ENCODE measurements around the gene VAPA. TPM values are rescaled to one million over a fixed set of nuclear protein-coding genes. Genes with fewer than 3 reads are reported as not detected.

Gene VAPA
- total RNA-seq, 2 experiments from 2014 or later = 156 to 220 TPM

DNA sequence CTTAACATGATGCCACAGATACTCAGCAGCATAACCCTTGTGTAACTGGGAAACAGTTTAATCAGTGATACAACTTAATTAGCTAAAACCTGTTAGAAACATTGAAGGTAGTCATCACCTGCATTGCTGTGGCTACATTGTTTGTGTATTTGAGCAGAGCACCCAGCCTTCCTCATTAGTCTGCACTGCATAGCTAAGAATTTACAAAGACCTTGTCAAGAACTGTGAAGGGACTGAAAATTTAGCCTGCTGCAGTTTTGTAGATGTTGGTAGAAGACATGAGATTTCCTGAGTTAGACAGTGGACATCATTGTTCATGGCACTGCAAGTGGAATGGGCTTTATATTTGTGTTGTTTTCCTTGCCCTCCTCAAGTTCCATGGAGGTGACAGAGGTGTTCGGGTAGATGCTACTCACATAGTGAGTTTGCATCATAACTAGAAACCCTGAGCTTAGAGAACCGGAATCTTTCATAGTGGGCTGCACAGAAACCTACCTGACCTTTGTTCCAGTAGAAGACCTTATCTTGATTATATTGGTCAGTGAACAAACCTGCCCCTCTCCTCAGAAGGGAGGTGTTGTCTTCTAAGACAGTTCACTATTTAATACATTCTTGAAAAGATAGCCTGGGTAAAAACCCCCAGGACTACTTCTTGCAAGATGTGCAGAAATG, 12.5 kb downstream of the VAPA start:
- ATAC-seq = peak; percentile 31
- CTCF ChIA-PET = interaction anchor here (1.1 to 1.5 kb wide), 2 partner anchors 13 to 49 kb away, joined by 3 read pairs; partner anchors contain the start of gene VAPA
- intact Hi-C loops (cut with DNase I, micrococcal nuclease) = no loop called here
- H3K27me3 Mint-ChIP-seq = no peaks in the 10 kb centered on the region
- no peak overlapping the region for H3K4me3 Mint-ChIP-seq
- DNase-seq = no peak
- H3K4me1 Mint-ChIP-seq = peaks cover 78% of the 10 kb centered on the region
- no peak overlapping the region for H3K27ac Mint-ChIP-seq
- no peaks in the 10 kb centered on the region for H3K9me3 Mint-ChIP-seq (ENCODE audit: low read depth)
- POLR2A ChIA-PET = interaction anchor here (2.5 kb wide), 1 partner anchor 12 kb away, joined by 15 read pairs; the partner anchor contains the start of gene VAPA
- no peaks in the 10 kb centered on the region for H3K36me3 Mint-ChIP-seq (ENCODE audit: low read depth)

DNA sequence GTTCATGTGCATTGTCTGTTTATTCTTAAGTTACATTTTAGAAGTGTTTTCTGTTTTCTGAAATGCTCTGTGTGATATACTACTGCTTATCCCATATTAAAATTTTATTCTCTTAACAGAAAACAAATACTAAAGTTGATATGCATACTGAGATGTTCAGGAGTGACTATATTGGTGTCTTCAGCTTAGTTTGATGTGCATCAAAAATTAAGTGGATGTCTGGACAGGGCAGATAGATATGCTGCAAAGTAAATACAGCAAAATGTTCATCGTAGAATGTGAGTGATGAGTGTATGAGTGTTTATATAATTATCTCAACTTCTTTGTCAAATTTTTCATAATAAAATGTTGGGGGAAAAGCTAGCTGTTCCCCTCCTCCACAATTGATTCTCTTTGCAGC, 13.2 kb downstream of the VAPA start:
- ChIA-PET CTCF (interaction anchor here (0.9 to 1.5 kb wide), 4 partner anchors 9 to 50 kb away, joined by 3 to 4 read pairs (median 3); partner anchors contain the start of gene VAPA), POLR2A (interaction anchor here (2.5 kb wide), 1 partner anchor 13 kb away, joined by 15 read pairs; the partner anchor contains the start of gene VAPA)
- no peak for ATAC-seq
- Mint-ChIP-seq H3K27me3 (no peaks in the 10 kb centered on the region), H3K36me3 (ENCODE audit: low read depth) (peaks cover 2% of the 10 kb centered on the region), H3K27ac (peak overlapping the region; percentile 37), H3K4me1 (peaks cover 79% of the 10 kb centered on the region), H3K9me3 (ENCODE audit: low read depth) (no peaks in the 10 kb centered on the region), H3K4me3 (no peak overlapping the region)
- DNase-seq = no peak
- intact Hi-C loops (cut with DNase I, micrococcal nuclease) = loop anchor here in 1 of 2 experiments (1.0 kb wide), 1 partner anchor 11 kb away; no protein-coding TSS in a partner anchor

DNA sequence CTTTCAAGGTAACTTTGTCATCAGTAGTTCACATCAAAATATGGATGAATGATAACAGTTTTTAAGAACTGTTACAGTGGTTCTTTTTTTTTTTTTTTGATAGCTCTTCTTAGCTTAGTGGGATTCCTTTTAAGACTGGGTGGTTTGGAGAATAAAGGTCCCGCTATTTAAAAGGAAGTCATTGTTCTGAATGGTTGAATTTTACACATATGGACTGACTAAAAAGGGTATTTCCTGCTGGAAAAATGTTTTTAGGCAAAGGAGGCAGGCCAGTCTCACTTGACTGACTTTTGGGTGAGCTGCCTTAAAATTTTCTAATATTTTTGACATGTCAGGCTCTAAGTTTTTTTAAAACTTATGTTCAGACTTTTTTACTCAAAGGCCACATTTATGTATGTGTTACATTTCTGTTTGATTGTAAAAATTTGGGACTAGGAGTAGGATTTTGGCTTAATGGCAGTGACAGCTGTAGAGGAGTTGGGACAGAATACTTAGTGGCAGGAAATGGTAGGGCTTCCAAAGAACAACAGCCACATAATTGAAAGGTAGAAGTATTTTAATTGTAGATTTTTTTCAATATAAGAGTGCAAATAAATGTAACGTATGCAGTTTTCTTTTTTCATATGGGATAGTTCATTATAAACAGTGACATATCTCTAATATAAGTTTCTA, 13.7 kb downstream of the VAPA start:
- Mint-ChIP-seq H3K27ac (peak overlapping the region; percentile 47), H3K4me1 (peaks cover 76% of the 10 kb centered on the region), H3K36me3 (ENCODE audit: low read depth) (peaks cover 5% of the 10 kb centered on the region), H3K4me3 (no peak overlapping the region), H3K9me3 (ENCODE audit: low read depth) (no peaks in the 10 kb centered on the region), H3K27me3 (no peaks in the 10 kb centered on the region)
- ChIA-PET CTCF (interaction anchor here (0.9 to 1.2 kb wide), 3 partner anchors 8 to 50 kb away, joined by 3 to 4 read pairs (median 3); no protein-coding TSS in a partner anchor), POLR2A (interaction anchor here (0.7 to 2.5 kb wide), 2 partner anchors 13 to 18 kb away, joined by 4 to 15 read pairs; partner anchors contain the start of gene VAPA)
- ATAC-seq (no peak), DNase-seq (no peak)
- intact Hi-C loops (cut with DNase I, micrococcal nuclease) = loop anchor here in 1 of 2 experiments (1.0 kb wide), 1 partner anchor 11 kb away; no protein-coding TSS in a partner anchor

DNA sequence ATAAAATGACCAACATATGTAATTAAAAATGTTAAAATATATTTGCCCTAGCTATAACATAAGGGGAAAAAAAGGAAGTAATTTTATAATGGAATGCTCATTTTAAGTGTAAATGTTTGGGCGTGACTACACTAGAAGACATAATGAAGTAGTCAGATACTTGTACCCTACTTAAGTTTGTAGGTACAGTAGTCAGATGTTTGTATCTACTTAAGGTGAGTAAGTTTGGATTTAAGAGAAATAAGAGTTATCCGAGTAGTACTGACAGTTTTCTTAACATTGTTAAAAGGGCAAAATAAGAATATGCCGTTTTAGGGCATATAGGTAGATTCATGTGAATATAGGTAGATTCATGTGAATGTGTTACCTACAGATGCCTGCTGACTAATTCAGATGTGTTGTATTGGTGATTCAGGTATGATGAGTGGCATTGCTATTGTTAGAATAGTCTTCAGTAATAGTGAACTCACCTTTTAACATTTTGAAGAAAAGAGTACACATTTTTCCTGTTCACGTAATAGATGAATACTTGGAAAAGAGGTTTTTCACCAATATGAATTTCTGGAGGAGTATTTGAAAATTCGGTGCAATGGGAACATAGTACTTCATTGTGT, 14.9 kb downstream of the VAPA start:
- Mint-ChIP-seq H3K27ac (no peak overlapping the region), H3K27me3 (no peaks in the 10 kb centered on the region), H3K36me3 (ENCODE audit: low read depth) (peaks cover 11% of the 10 kb centered on the region), H3K9me3 (ENCODE audit: low read depth) (no peaks in the 10 kb centered on the region), H3K4me1 (peaks cover 71% of the 10 kb centered on the region), H3K4me3 (no peak overlapping the region)
- no peak for ATAC-seq
- no peak for DNase-seq
- ChIA-PET POLR2A (no interaction called here), CTCF (interaction anchor here (1.1 kb wide), 1 partner anchor 14 kb away, joined by 4 read pairs; no protein-coding TSS in a partner anchor)
- intact Hi-C loops (cut with DNase I, micrococcal nuclease) = no loop called here

DNA sequence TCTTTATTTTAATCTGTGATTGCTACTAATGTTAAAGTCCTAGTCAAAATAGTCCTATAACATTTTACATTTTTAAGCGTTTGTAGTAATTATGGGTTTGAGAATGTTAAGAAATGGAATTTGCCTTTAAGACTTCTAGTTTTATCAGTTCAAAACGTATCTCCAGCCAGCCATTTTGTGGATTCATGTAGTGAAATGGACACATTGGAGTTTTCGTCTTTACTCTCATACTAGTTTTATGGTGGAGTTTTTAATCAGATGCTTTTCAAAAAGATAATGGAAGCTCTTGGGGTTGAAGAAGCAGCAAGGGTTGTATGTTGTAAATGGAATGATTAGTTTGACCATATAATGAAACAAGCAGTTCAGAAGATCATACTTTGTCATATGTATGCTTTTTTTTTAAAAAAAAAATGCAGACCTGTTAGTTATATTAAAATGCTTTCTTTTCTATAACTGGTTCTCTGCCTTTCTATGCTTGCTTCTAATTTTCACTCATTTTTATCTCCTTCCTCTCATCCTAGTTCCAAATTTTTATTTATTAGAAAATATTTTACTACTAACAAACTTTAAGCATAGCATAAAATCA, 16.6 kb downstream of the VAPA start:
- ATAC-seq = no peak
- ChIA-PET CTCF (interaction anchor here (0.6 kb wide), 2 partner anchors 244 to 874 kb away, joined by 3 read pairs; no protein-coding TSS in a partner anchor), POLR2A (no interaction called here)
- Mint-ChIP-seq H3K9me3 (ENCODE audit: low read depth) (no peaks in the 10 kb centered on the region), H3K4me1 (peaks cover 57% of the 10 kb centered on the region), H3K27me3 (no peaks in the 10 kb centered on the region), H3K4me3 (no peak overlapping the region), H3K27ac (no peak overlapping the region), H3K36me3 (ENCODE audit: low read depth) (peaks cover 12% of the 10 kb centered on the region)
- intact Hi-C loops (cut with DNase I, micrococcal nuclease) = no loop called here
- no peak for DNase-seq

DNA sequence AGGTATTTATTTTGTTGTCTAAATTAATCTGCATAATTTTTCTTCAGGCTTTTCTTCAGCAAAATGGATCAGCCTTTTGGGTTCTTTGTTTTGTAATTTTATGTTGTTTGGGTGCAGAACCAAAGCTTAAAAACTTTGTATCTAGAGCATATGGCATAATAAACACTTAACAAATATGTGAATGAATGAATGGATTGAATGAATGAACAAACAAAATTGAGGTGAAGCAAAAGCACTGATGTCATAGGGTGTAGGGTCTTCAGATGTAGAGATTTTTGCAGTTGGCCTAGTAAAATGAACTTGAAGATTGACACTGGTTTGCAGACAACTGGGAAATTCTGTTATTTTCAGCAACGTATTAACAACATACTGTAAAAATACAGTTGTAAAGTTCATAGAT, 17.3 kb downstream of the VAPA start:
- ChIA-PET POLR2A (no interaction called here), CTCF (no interaction called here)
- Mint-ChIP-seq H3K36me3 (ENCODE audit: low read depth) (peaks cover 12% of the 10 kb centered on the region), H3K4me3 (no peak overlapping the region), H3K4me1 (peaks cover 50% of the 10 kb centered on the region), H3K9me3 (ENCODE audit: low read depth) (no peaks in the 10 kb centered on the region), H3K27ac (no peak overlapping the region), H3K27me3 (no peaks in the 10 kb centered on the region)
- intact Hi-C loops (cut with DNase I, micrococcal nuclease) = no loop called here
- no peak for ATAC-seq
- DNase-seq = no peak

DNA sequence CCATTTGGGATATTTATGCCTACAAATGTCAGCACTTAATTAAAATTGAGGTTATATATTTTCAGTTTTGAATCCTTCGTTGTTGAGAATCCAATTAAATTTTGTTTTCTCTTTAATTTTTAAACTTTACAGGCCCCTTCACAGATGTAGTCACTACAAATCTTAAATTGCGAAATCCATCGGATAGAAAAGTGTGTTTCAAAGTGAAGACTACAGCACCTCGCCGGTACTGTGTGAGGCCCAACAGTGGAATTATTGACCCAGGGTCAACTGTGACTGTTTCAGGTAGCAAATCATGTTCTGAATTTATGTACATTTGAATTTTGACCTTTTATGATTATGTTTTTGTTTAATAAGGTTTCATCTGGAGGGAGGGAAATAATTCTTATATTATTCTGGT, 17.9 kb downstream of the VAPA start:
- ATAC-seq = no peak
- H3K27me3 Mint-ChIP-seq = no peaks in the 10 kb centered on the region
- H3K36me3 Mint-ChIP-seq (ENCODE audit: low read depth) = peaks cover 15% of the 10 kb centered on the region
- no peak overlapping the region for H3K27ac Mint-ChIP-seq
- no peak for DNase-seq
- CTCF ChIA-PET = interaction anchor here (0.6 kb wide), 1 partner anchor 1311 kb away, joined by 3 read pairs; no protein-coding TSS in a partner anchor
- no peak overlapping the region for H3K4me3 Mint-ChIP-seq
- no peaks in the 10 kb centered on the region for H3K9me3 Mint-ChIP-seq (ENCODE audit: low read depth)
- peaks cover 44% of the 10 kb centered on the region for H3K4me1 Mint-ChIP-seq
- POLR2A ChIA-PET = no interaction called here
- intact Hi-C loops (cut with DNase I, micrococcal nuclease) = no loop called here

DNA sequence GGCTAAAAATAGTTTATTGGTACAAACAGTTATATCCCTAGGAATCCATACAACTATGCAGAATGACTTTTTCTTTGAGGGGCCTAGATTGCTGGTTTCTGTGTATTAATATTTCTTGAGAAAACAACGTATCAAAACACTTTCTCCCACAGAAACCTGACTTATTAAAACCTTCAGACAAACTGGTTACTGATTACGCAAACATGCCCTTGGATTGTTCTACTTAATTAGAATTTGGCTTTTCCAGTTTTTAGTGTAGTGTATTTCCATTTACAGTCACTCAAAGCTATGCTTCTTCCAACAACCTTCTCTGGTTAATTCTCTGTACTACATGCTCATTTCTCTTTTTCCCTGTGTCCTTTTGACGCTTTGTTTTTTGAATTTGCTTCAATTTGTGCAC, 20.0 kb downstream of the VAPA start:
- CTCF ChIA-PET = interaction anchor here (1.2 kb wide), 1 partner anchor 18 kb away, joined by 6 read pairs; no protein-coding TSS in a partner anchor
- peaks cover 22% of the 10 kb centered on the region for H3K36me3 Mint-ChIP-seq (ENCODE audit: low read depth)
- ATAC-seq = no peak
- intact Hi-C loops (cut with DNase I, micrococcal nuclease) = no loop called here
- no peak overlapping the region for H3K4me3 Mint-ChIP-seq
- H3K27ac Mint-ChIP-seq = no peak overlapping the region
- H3K9me3 Mint-ChIP-seq (ENCODE audit: low read depth) = no peaks in the 10 kb centered on the region
- H3K27me3 Mint-ChIP-seq = no peaks in the 10 kb centered on the region
- POLR2A ChIA-PET = no interaction called here
- peaks cover 26% of the 10 kb centered on the region for H3K4me1 Mint-ChIP-seq
- no peak for DNase-seq

DNA sequence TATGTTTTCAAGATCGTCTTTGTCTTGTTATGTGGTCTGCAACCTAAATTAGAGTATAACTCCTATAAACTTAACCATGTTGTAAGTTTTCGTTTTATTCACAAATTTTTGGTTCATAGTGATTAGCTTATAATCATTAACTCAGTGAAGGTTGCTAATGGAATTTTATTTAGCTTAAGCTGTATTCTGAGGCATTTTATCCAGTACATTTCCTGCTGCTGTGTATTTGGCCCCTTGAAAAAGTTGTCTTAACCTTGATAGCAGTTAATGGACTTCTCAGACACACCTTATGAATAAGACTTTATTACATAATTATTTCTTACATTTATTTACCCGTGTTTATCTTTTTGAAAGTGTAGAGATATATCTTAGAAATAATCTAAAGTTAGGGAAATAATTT, 20.5 kb downstream of the VAPA start:
- H3K9me3 Mint-ChIP-seq (ENCODE audit: low read depth) = no peaks in the 10 kb centered on the region

DNA sequence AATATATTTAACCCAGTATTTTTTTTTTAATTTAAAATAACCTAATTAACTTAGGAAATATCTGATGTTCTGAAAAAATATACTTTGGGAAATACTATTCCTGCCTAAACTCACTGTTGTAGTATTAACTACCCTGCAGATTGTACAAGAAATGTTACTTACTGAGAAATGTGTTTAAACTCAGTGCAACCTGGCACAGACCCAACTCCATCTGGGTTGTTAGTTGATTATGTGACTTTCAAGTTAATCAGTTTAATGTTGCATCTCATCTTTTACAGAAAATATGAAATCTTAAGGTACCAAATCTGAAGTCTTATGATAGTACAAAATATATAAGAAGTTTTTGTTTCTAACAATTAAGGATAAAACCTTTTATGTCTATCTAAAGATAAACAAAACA, 27.3 kb downstream of the VAPA start:
- intact Hi-C loops (cut with DNase I, micrococcal nuclease) = no loop called here
- no peak overlapping the region for H3K4me3 Mint-ChIP-seq
- H3K27ac Mint-ChIP-seq = no peak overlapping the region
- CTCF ChIA-PET = interaction anchor here (0.6 kb wide), 1 partner anchor 19 kb away, joined by 3 read pairs; no protein-coding TSS in a partner anchor
- H3K36me3 Mint-ChIP-seq (ENCODE audit: low read depth) = peaks cover 40% of the 10 kb centered on the region
- ATAC-seq (no peak), DNase-seq (no peak)
- no peaks in the 10 kb centered on the region for H3K4me1 Mint-ChIP-seq
- POLR2A ChIA-PET = no interaction called here
- H3K27me3 Mint-ChIP-seq = no peaks in the 10 kb centered on the region
- no peaks in the 10 kb centered on the region for H3K9me3 Mint-ChIP-seq (ENCODE audit: low read depth)

More for the DNA sequence above, 20.5 kb downstream of the VAPA start:
- Mint-ChIP-seq H3K27me3 (no peaks in the 10 kb centered on the region), H3K4me3 (no peak overlapping the region), H3K4me1 (peaks cover 22% of the 10 kb centered on the region), H3K27ac (no peak overlapping the region), H3K36me3 (ENCODE audit: low read depth) (peaks cover 22% of the 10 kb centered on the region)
- DNase-seq (no peak), ATAC-seq (no peak)
- intact Hi-C loops (cut with DNase I, micrococcal nuclease) = no loop called here
- ChIA-PET CTCF (interaction anchor here (0.8 to 1.2 kb wide), 2 partner anchors 17 to 359 kb away, joined by 3 to 6 read pairs; no protein-coding TSS in a partner anchor), POLR2A (no interaction called here)

DNA sequence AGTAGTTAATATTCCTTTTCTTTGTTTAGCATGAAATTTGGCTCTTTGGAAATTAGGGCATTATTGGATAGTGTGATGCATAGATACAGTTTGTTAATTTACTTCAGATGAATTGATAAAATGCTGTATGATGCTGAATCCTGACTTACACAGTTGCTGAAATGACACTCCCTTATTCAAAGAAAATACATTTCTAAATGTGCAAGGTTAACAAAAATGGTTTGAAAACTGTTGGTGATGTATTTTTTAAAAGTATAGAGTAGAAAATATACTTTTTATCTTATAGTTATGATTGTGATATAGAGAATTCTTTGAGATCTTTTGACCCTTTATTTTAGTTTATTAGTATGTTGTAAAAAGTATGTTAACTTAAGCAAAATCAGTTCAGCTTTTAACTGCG, 27.8 kb downstream of the VAPA start:
- POLR2A ChIA-PET = no interaction called here
- no peaks in the 10 kb centered on the region for H3K4me1 Mint-ChIP-seq
- H3K4me3 Mint-ChIP-seq = no peak overlapping the region
- intact Hi-C loops (cut with DNase I, micrococcal nuclease) = no loop called here
- H3K9me3 Mint-ChIP-seq (ENCODE audit: low read depth) = no peaks in the 10 kb centered on the region
- H3K27ac Mint-ChIP-seq = no peak overlapping the region
- DNase-seq = no peak
- CTCF ChIA-PET = no interaction called here
- no peaks in the 10 kb centered on the region for H3K27me3 Mint-ChIP-seq
- ATAC-seq = no peak
- peaks cover 40% of the 10 kb centered on the region for H3K36me3 Mint-ChIP-seq (ENCODE audit: low read depth)
